Glutamatergic neuron (in vitro differentiated cells): ENCODE data around the gene LRP1-AS. TPM values are rescaled to one million over a fixed set of nuclear protein-coding genes. Genes with fewer than 3 reads are reported as not detected.

Source experiments
- DNase-seq: peaks from one replicate; pipeline ENCODE4 v3.0.0; 2022
- H3K27ac Mint-ChIP-seq: one replicate; pipeline ENCODE4 v1.8.0; 2020; ENCODE audit warnings: mild to moderate bottlenecking, mixed read lengths, inconsistent platforms; ENCODE audit not compliant: unreplicated experiment
- H3K27me3 Mint-ChIP-seq: one replicate; pipeline ENCODE4 v1.8.0; 2020; ENCODE audit warnings: mild to moderate bottlenecking, moderate library complexity, mixed read lengths, inconsistent platforms; ENCODE audit not compliant: unreplicated experiment
- H3K36me3 Mint-ChIP-seq: one replicate; pipeline ENCODE4 v1.8.0; 2020; ENCODE audit warnings: mild to moderate bottlenecking, mixed read lengths, inconsistent platforms; ENCODE audit not compliant: unreplicated experiment
- H3K4me1 Mint-ChIP-seq: one replicate; pipeline ENCODE4 v1.8.0; 2020; ENCODE audit warnings: mild to moderate bottlenecking, low read depth, mixed read lengths, inconsistent platforms; ENCODE audit not compliant: unreplicated experiment
- H3K4me3 Mint-ChIP-seq: one replicate; pipeline ENCODE4 v1.8.0; 2020; ENCODE audit warnings: mild to moderate bottlenecking, mixed read lengths, inconsistent platforms; ENCODE audit not compliant: unreplicated experiment
- H3K9me3 Mint-ChIP-seq: one replicate; pipeline ENCODE4 v1.8.0; 2020; ENCODE audit warnings: mild to moderate bottlenecking, moderate library complexity, mixed read lengths, inconsistent platforms; ENCODE audit not compliant: unreplicated experiment
- total RNA-seq: library from RNA; stranded (reverse); fragmentation: NEBNext Ultra II Directional; extraction: Animal tissue kit (Norgen Biotek cat#: 25700); gene quantifications from one replicate; pipeline ENCODE4 v1.2.1, GENCODE V29; 2021; ENCODE audit not compliant: unreplicated experiment
- TF ChIP-seq, protein P1 (sequence below): fragments of 200-600 bp; sonication (generic); IDR thresholded peaks from one replicate; pipeline ENCODE4 v1.5.0; 2021; ENCODE audit not compliant: partially characterized antibody, unreplicated experiment

The LRP1-AS gene
- total RNA-seq, 1 donor from 2014 or later, result not detected

DNA sequence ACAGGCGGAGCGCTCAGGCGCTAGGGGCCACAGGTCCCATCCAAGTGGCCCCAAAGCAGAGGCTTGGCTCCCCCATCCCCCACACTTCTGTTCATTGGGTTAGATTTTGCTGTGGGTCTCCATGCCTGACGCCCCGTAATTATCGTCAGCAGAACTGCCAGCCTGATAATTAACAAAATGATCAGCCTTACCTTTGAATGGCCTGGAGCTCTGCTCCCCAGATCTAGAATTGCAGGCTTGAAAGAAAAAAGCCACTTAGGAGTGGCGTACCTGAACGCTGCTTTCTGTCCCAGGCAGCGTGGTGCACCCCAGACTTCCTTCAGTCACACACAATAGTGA is 28.7 kb upstream of the LRP1-AS start:
- Mint-ChIP-seq H3K4me1 (no peaks in the 10 kb centered on the region), H3K27me3 (peaks cover 19% of the 10 kb centered on the region), H3K27ac (peak overlapping the region; percentile 17), H3K4me3 (no peak overlapping the region), H3K36me3 (peaks cover 3% of the 10 kb centered on the region), H3K9me3 (no peaks in the 10 kb centered on the region)
- no peak for DNase-seq
- TF ChIP-seq, protein P1, sequence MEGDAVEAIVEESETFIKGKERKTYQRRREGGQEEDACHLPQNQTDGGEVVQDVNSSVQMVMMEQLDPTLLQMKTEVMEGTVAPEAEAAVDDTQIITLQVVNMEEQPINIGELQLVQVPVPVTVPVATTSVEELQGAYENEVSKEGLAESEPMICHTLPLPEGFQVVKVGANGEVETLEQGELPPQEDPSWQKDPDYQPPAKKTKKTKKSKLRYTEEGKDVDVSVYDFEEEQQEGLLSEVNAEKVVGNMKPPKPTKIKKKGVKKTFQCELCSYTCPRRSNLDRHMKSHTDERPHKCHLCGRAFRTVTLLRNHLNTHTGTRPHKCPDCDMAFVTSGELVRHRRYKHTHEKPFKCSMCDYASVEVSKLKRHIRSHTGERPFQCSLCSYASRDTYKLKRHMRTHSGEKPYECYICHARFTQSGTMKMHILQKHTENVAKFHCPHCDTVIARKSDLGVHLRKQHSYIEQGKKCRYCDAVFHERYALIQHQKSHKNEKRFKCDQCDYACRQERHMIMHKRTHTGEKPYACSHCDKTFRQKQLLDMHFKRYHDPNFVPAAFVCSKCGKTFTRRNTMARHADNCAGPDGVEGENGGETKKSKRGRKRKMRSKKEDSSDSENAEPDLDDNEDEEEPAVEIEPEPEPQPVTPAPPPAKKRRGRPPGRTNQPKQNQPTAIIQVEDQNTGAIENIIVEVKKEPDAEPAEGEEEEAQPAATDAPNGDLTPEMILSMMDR, result no peak

DNA sequence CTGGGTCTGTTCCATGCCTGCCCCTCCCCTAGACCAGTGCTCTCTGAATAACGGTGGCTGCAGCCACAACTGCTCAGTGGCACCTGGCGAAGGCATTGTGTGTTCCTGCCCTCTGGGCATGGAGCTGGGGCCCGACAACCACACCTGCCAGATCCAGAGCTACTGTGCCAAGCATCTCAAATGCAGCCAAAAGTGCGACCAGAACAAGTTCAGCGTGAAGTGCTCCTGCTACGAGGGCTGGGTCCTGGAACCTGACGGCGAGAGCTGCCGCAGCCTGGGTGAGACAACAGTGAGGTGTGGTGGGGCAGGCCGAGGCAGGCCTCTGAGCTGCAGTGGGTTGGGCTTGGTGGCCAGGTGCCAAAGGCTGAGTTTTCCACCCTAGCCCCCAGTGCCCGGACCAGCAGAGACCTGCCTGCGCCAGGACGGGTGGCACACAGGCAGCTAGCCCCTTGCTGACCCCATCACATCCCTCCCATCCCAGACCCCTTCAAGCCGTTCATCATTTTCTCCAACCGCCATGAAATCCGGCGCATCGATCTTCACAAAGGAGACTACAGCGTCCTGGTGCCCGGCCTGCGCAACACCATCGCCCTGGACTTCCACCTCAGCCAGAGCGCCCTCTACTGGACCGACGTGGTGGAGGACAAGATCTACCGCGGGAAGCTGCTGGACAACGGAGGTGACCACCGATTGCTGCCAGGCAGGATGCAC is 28.2 kb upstream of the LRP1-AS start:
- TF ChIP-seq, protein P1, result peak; percentile 73
- DNase-seq, result peak; percentile 84
- no peak overlapping the region for H3K27ac Mint-ChIP-seq
- peaks cover 19% of the 10 kb centered on the region for H3K27me3 Mint-ChIP-seq
- no peak overlapping the region for H3K4me3 Mint-ChIP-seq
- H3K4me1 Mint-ChIP-seq, result no peaks in the 10 kb centered on the region
- H3K36me3 Mint-ChIP-seq, result peaks cover 5% of the 10 kb centered on the region
- H3K9me3 Mint-ChIP-seq, result no peaks in the 10 kb centered on the region

DNA sequence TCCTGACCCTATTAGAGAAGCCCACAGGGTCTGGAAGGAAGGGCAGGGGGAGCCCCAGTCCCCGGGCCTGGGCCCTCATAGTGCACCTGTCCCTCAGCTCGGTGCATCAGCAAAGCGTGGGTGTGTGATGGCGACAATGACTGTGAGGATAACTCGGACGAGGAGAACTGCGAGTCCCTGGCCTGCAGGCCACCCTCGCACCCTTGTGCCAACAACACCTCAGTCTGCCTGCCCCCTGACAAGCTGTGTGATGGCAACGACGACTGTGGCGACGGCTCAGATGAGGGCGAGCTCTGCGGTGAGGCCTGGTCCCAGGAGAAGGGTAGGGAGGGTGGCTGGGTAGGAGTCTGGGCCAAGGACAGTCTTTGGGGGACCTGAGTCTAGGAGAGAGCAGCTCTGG is 26.3 kb upstream of the LRP1-AS start:
- Mint-ChIP-seq H3K4me3 (no peak overlapping the region), H3K9me3 (no peaks in the 10 kb centered on the region), H3K27me3 (peaks cover 18% of the 10 kb centered on the region), H3K36me3 (peaks cover 5% of the 10 kb centered on the region), H3K27ac (no peak overlapping the region), H3K4me1 (no peaks in the 10 kb centered on the region)
- no peak for DNase-seq
- TF ChIP-seq, protein P1, result no peak

DNA sequence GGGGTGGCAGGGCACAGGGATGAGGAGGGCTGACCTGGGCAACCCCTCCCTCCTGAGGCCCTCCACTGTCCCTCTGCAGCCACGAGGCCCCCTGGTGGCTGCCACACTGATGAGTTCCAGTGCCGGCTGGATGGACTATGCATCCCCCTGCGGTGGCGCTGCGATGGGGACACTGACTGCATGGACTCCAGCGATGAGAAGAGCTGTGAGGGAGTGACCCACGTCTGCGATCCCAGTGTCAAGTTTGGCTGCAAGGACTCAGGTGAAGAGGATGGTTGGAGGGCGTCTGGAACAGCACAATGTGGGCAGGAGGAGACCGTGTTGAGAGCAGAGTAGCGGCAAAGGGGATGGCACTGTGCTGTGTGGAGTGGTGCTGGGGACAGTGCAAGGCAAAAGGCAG is 25.7 kb upstream of the LRP1-AS start:
- H3K9me3 Mint-ChIP-seq, result no peaks in the 10 kb centered on the region
- peaks cover 18% of the 10 kb centered on the region for H3K27me3 Mint-ChIP-seq
- no peak overlapping the region for H3K4me3 Mint-ChIP-seq
- TF ChIP-seq, protein P1, result peak; percentile 62
- DNase-seq, result peak; percentile 53
- H3K4me1 Mint-ChIP-seq, result no peaks in the 10 kb centered on the region
- no peak overlapping the region for H3K27ac Mint-ChIP-seq
- peaks cover 5% of the 10 kb centered on the region for H3K36me3 Mint-ChIP-seq

DNA sequence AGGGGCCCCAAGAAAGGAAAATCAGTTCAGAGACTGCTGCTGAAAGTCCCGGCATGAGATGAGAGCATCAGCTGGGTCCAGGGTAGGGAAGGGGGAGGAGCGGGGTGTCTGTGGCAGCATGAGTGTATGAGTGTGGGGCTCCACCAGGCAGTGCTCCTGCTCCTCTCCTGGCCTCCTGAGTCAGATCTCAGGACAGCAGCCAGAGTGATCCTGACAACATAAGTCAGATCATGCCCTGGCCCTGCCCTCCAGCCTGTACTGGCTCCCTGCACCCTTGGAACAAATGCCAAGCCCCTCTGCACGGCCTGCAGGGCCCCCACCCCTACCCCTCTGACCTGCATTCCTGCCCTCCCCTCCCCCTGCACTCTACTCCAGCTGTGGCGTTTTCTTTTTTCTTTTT is 24.2 kb upstream of the LRP1-AS start:
- peaks cover 19% of the 10 kb centered on the region for H3K27me3 Mint-ChIP-seq
- H3K4me3 Mint-ChIP-seq, result no peak overlapping the region
- peaks cover 5% of the 10 kb centered on the region for H3K36me3 Mint-ChIP-seq
- H3K4me1 Mint-ChIP-seq, result no peaks in the 10 kb centered on the region
- no peak overlapping the region for H3K27ac Mint-ChIP-seq
- peaks cover 1% of the 10 kb centered on the region for H3K9me3 Mint-ChIP-seq
- TF ChIP-seq, protein P1, result no peak
- no peak for DNase-seq
